CD14-positive monocyte (primary cell): Measurements from ENCODE around the gene GAB1. TPM values are rescaled to one million over a fixed set of nuclear protein-coding genes. Genes with fewer than 3 reads are reported as not detected.

Experiments used
- DNase-seq, 3 donors: peaks; one replicate each; pipeline ENCODE4 v3.0.0-alpha.2; 2011 to 2022
- H2AFZ ChIP-seq: 2 replicates; pipeline ENCODE4 v1.6.0; 2012; ENCODE audit warnings: mild to moderate bottlenecking, low read depth, low read length, inconsistent platforms; ENCODE audit not compliant: insufficient read depth, poor library complexity, severe bottlenecking
- H3K27ac ChIP-seq, 2 donors: 1 replicate in 1 of 2; 2 replicates in 1 of 2; pipeline ENCODE4 v1.5.1; 2012 to 2013; ENCODE audit warnings: low read length in 2 of 2, control low read depth in 1 of 2, inconsistent platforms in 1 of 2, low read depth in 1 of 2, mild to moderate bottlenecking in 1 of 2
- H3K27me3 ChIP-seq, 2 donors: one replicate each; pipeline versions ENCODE4 v1.6.0 to v1.6.1; 2011 to 2013; ENCODE audit warnings: low read length in 2 of 2; ENCODE audit not compliant: control insufficient read depth in 2 of 2, insufficient read depth in 2 of 2
- H3K36me3 ChIP-seq, 2 donors: replicated peaks in 1 of 2; 1 replicate in 1 of 2; 2 replicates in 1 of 2; pipeline versions ENCODE4 v1.5.1 to v1.6.1; 2012 to 2013; ENCODE audit warnings: low read length in 2 of 2, control low read depth in 1 of 2, inconsistent platforms in 1 of 2, mild to moderate bottlenecking in 1 of 2; ENCODE audit not compliant: insufficient read depth in 2 of 2, control insufficient read depth in 1 of 2
- H3K4me1 ChIP-seq, 2 donors: 1 replicate in 1 of 2; 2 replicates in 1 of 2; pipeline versions ENCODE4 v1.5.1 to v1.6.1; 2012 to 2013; ENCODE audit warnings: low read length in 2 of 2, control low read depth in 1 of 2, inconsistent platforms in 1 of 2, mild to moderate bottlenecking in 1 of 2, moderate library complexity in 1 of 2; ENCODE audit not compliant: insufficient read depth in 2 of 2, control insufficient read depth in 1 of 2
- H3K4me2 ChIP-seq: replicated peaks from 2 replicates; pipeline ENCODE3; 2012; ENCODE audit warnings: low read length, moderate library complexity, mild to moderate bottlenecking; ENCODE audit not compliant: poor library complexity, severe bottlenecking; ENCODE audit errors: extremely low read depth
- H3K4me3 ChIP-seq, 3 experiments: fragments of 200-600 bp in 1 of 3; sonication (generic) in 1 of 3; replicated peaks in 1 of 3; 1 replicate in 2 of 3; 2 replicates in 1 of 3; pipeline ENCODE4 v1.5.1; 2011 to 2013; ENCODE audit warnings: low read length in 3 of 3, mild to moderate bottlenecking in 3 of 3, control low read depth in 2 of 3, low read depth in 2 of 3, inconsistent platforms in 1 of 3, moderate library complexity in 1 of 3
- H3K79me2 ChIP-seq: 2 replicates; pipeline ENCODE4 v1.6.0; 2012; ENCODE audit warnings: mild to moderate bottlenecking, control low read depth, inconsistent platforms, low read length, moderate library complexity; ENCODE audit not compliant: insufficient read depth
- H3K9ac ChIP-seq: 2 replicates; pipeline ENCODE4 v1.6.0; 2017; ENCODE audit warnings: low read length, mild to moderate bottlenecking; ENCODE audit not compliant: insufficient read depth, poor library complexity, severe bottlenecking
- H3K9me3 ChIP-seq, 2 donors: replicated peaks in 1 of 2; 1 replicate in 1 of 2; 2 replicates in 1 of 2; pipeline versions ENCODE4 v1.5.1 to v1.6.1; 2012 to 2013; ENCODE audit warnings: low read length in 2 of 2, control low read depth in 1 of 2; ENCODE audit not compliant: control insufficient read depth in 1 of 2, insufficient read depth in 1 of 2
- H4K20me1 ChIP-seq: 2 replicates; pipeline ENCODE4 v1.6.0; 2012; ENCODE audit warnings: mild to moderate bottlenecking, low read length, control low read depth, moderate library complexity; ENCODE audit not compliant: insufficient read depth
- H3K27ac Mint-ChIP-seq, 7 donors: one replicate each; pipeline ENCODE4 v1.8.0; 2020; ENCODE audit warnings: mild to moderate bottlenecking in 7 of 7, mixed read lengths in 7 of 7, moderate library complexity in 6 of 7, inconsistent platforms in 2 of 7
- H3K27me3 Mint-ChIP-seq, 3 donors: one replicate each; pipeline ENCODE4 v1.8.0; 2021 to 2022; ENCODE audit warnings: low read depth in 3 of 3, mild to moderate bottlenecking in 3 of 3, mixed read lengths in 3 of 3, moderate library complexity in 3 of 3, inconsistent platforms in 1 of 3
- H3K36me3 Mint-ChIP-seq, 2 donors: one replicate each; pipeline ENCODE4 v1.8.0; 2020; ENCODE audit warnings: mixed read lengths in 2 of 2, inconsistent platforms in 1 of 2, mild to moderate bottlenecking in 1 of 2
- H3K4me1 Mint-ChIP-seq: one replicate; pipeline ENCODE4 v1.8.0; 2020; ENCODE audit warnings: mild to moderate bottlenecking, mixed read lengths
- H3K4me3 Mint-ChIP-seq, 2 donors: one replicate each; pipeline ENCODE4 v1.8.0; 2020; ENCODE audit warnings: mild to moderate bottlenecking in 2 of 2, mixed read lengths in 2 of 2, moderate library complexity in 1 of 2
- H3K9me3 Mint-ChIP-seq, 7 donors: one replicate each; pipeline ENCODE4 v1.8.0; 2020 to 2022; ENCODE audit warnings: mixed read lengths in 7 of 7, mild to moderate bottlenecking in 6 of 7, moderate library complexity in 6 of 7, inconsistent platforms in 2 of 7
- CTCF ChIP-seq: fragments of 200-600 bp; IDR thresholded peaks from one replicate; pipeline ENCODE4 v1.8.0; 2022; ENCODE audit warnings: antibody characterized with exemption, mild to moderate bottlenecking
- WGBS: methylation state at CpG from one replicate; pipeline ENCODE4 v1.1.5; 2013; ENCODE audit warnings: missing lambda C conversion rate; ENCODE audit not compliant: insufficient coverage; 5-methylcytosine and 5-hydroxymethylcytosine counted together
- intact Hi-C, 2 donors: fragments of 100-400 bp; cut with micrococcal nuclease; formaldehyde crosslinking; loops; one replicate each; pipeline versions ENCODE4 v1.15.0 to v1.15.1; 2023
- polyA plus RNA-seq, 3 donors: library from polyadenylated mRNA; depleted of rRNA in 1 of 3; unstranded in 2 of 3; stranded (reverse) in 1 of 3; fragments of 300-500 nt in 2 of 3; fragments of >200 nt in 1 of 3; fragmentation: Illumina TruSeq in 2 of 3; gene quantifications; 1 replicate in 2 of 3; 2 replicates in 1 of 3; pipeline ENCODE4 v1.2.3, GENCODE V29; 2012 to 2021

The GAB1 gene
- polyA plus RNA-seq, 3 donors: 0.55 to 7.3 (median 0.69) TPM

GRCh38 chr4:143486314-143486713, 149.6 kb downstream of the GAB1 start:
- Mint-ChIP-seq H3K27ac (no peak overlapping the region), H3K27me3 (peaks cover 1 to 7% (median 2%) of the 10 kb centered on the region in 3 donors), H3K36me3 (no peaks in the 10 kb centered on the region), H3K4me3 (no peak overlapping the region), H3K9me3 (peaks cover 0 to 4% (median 0%) of the 10 kb centered on the region in 7 donors), H3K4me1 (no peaks in the 10 kb centered on the region)
- no peaks in the 10 kb centered on the region for H3K9me3 ChIP-seq
- no peak for TF ChIP-seq CTCF
- H3K4me3 ChIP-seq: no peak overlapping the region
- H3K9ac ChIP-seq: no peak overlapping the region
- H3K27me3 ChIP-seq: no peaks in the 10 kb centered on the region
- no peak overlapping the region for H3K27ac ChIP-seq
- intact Hi-C loops: no loop called here
- no peak overlapping the region for H3K4me2 ChIP-seq
- no CpG with 5 or more reads among the region's 1 CpG for WGBS
- no peak for DNase-seq
- no peak overlapping the region for H2AFZ ChIP-seq
- no peaks in the 10 kb centered on the region for H3K4me1 ChIP-seq
- no peaks in the 10 kb centered on the region for H3K79me2 ChIP-seq
- H3K36me3 ChIP-seq: no peaks in the 10 kb centered on the region
- no peaks in the 10 kb centered on the region for H4K20me1 ChIP-seq

GRCh38 chr4:143488687-143489086, 152.0 kb downstream of the GAB1 start:
- H3K4me1 ChIP-seq: no peaks in the 10 kb centered on the region
- WGBS: 93% methylated on average over 3 of the region's 3 CpGs
- no peaks in the 10 kb centered on the region for H3K36me3 ChIP-seq
- H3K9me3 ChIP-seq: no peaks in the 10 kb centered on the region
- no peak overlapping the region for H3K4me3 Mint-ChIP-seq
- no peaks in the 10 kb centered on the region for H4K20me1 ChIP-seq
- H3K4me1 Mint-ChIP-seq: no peaks in the 10 kb centered on the region
- H3K27me3 Mint-ChIP-seq: peaks cover 0 to 7% (median 3%) of the 10 kb centered on the region in 3 donors
- peaks cover 0 to 4% (median 1%) of the 10 kb centered on the region in 7 donors for H3K9me3 Mint-ChIP-seq
- DNase-seq: no peak
- no peak overlapping the region for H2AFZ ChIP-seq
- TF ChIP-seq CTCF: no peak
- no peaks in the 10 kb centered on the region for H3K36me3 Mint-ChIP-seq
- no peak overlapping the region for H3K27ac ChIP-seq
- H3K4me2 ChIP-seq: no peak overlapping the region
- H3K9ac ChIP-seq: no peak overlapping the region
- no peak overlapping the region for H3K27ac Mint-ChIP-seq
- intact Hi-C loops: no loop called here
- H3K79me2 ChIP-seq: no peaks in the 10 kb centered on the region
- no peaks in the 10 kb centered on the region for H3K27me3 ChIP-seq
- H3K4me3 ChIP-seq: no peak overlapping the region
